ENCODE results near the gene RPA3.

DNA sequence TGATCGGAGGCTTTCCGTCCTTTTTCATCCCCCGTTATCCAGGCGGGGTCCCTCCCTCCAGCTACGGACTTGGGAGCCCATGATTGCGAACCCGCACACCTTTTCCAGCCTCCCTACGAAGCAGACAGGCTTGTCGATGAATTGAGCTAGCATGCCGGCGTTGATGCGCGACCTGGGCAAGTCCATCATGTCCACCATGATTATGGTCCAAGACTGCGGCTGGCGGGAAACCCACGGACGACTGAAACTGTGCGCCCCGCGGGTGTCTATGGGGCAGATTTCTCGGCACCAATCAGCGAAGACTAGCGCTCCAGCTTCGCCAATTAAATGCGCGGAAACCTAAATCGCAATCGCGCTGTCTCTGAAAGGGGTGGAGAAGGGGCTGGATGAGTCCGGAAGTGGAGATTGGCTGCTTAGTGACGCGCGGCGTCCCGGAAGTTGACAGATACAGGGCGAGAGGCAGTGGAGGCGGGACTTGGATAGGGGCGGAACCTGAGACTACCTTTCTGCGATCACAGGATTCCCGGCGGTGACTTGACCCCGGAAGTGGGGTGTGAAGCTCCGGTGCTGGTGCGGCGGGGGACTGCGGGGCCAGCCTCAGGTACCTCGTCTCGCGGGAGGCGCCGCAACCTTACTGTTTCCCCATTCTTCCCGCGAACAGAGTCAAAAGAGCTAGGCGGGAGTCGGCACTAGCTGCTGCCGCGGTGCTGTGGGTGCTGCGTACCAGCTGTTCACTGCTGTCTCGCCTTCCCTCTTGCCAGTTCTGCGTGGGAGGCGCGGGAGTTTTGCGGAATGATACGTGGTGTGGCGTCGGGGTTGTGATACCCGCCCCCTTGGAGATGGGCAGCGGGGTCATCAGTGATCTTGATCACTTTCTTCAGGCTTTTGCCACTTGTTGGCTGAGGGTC is 77.9 kb downstream of the RPA3 start, which contains the start of gene UMAD1:
- TF ChIP-seq, protein P1, sequence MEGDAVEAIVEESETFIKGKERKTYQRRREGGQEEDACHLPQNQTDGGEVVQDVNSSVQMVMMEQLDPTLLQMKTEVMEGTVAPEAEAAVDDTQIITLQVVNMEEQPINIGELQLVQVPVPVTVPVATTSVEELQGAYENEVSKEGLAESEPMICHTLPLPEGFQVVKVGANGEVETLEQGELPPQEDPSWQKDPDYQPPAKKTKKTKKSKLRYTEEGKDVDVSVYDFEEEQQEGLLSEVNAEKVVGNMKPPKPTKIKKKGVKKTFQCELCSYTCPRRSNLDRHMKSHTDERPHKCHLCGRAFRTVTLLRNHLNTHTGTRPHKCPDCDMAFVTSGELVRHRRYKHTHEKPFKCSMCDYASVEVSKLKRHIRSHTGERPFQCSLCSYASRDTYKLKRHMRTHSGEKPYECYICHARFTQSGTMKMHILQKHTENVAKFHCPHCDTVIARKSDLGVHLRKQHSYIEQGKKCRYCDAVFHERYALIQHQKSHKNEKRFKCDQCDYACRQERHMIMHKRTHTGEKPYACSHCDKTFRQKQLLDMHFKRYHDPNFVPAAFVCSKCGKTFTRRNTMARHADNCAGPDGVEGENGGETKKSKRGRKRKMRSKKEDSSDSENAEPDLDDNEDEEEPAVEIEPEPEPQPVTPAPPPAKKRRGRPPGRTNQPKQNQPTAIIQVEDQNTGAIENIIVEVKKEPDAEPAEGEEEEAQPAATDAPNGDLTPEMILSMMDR (IDR thresholded peaks at IDR 0.05) = no peak
- TF ChIP-seq POLR2A (IDR thresholded peaks at IDR 0.05) = peak; percentile 69 to 80

Data from uterus (tissue), 2 donors.